ENCODE results near the gene RAB39B.

Gene RAB39B

DNA sequence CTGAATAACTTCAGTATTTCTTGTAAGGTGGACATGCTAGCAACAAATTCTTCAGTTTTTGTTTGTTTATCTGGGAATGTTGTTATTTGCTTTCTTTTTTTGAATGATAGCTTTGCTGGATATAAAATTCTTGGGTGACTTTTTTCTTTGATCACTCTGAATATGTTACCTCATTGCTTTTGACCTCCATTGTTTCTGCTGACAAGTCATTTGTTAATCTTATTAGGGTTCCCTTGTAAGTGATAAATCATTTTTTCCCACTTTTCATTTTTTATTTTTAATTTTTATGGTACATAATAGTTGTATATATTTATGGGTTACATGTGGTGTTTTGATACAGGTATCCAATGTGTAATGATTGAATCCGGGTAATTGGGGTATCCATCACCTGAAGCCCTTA is 6.7 kb upstream of the RAB39B start:
- no peak for TF ChIP-seq SIN3A (IDR thresholded peaks at IDR 0.05; ENCODE audit: borderline replicate concordance, insufficient read depth, low read length)
- TF ChIP-seq FOXP2 (optimal IDR thresholded peaks at IDR 0.05; ENCODE audit: borderline replicate concordance, extremely low read depth, extremely low read length, insufficient read depth), result no peak
- TF ChIP-seq, protein P1, sequence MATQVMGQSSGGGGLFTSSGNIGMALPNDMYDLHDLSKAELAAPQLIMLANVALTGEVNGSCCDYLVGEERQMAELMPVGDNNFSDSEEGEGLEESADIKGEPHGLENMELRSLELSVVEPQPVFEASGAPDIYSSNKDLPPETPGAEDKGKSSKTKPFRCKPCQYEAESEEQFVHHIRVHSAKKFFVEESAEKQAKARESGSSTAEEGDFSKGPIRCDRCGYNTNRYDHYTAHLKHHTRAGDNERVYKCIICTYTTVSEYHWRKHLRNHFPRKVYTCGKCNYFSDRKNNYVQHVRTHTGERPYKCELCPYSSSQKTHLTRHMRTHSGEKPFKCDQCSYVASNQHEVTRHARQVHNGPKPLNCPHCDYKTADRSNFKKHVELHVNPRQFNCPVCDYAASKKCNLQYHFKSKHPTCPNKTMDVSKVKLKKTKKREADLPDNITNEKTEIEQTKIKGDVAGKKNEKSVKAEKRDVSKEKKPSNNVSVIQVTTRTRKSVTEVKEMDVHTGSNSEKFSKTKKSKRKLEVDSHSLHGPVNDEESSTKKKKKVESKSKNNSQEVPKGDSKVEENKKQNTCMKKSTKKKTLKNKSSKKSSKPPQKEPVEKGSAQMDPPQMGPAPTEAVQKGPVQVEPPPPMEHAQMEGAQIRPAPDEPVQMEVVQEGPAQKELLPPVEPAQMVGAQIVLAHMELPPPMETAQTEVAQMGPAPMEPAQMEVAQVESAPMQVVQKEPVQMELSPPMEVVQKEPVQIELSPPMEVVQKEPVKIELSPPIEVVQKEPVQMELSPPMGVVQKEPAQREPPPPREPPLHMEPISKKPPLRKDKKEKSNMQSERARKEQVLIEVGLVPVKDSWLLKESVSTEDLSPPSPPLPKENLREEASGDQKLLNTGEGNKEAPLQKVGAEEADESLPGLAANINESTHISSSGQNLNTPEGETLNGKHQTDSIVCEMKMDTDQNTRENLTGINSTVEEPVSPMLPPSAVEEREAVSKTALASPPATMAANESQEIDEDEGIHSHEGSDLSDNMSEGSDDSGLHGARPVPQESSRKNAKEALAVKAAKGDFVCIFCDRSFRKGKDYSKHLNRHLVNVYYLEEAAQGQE (IDR thresholded peaks at IDR 0.05; ENCODE audit: insufficient read depth in 1 of 2, low read depth in 2 of 2, low read length in 2 of 2), result no peak
- no peak for TF ChIP-seq POLR2AphosphoS5 (IDR thresholded peaks at IDR 0.05; ENCODE audit: low read depth, low read length)
- no peak for TF ChIP-seq TAF1 (IDR thresholded peaks at IDR 0.05; ENCODE audit: borderline replicate concordance, insufficient read depth, low read length)

DNA sequence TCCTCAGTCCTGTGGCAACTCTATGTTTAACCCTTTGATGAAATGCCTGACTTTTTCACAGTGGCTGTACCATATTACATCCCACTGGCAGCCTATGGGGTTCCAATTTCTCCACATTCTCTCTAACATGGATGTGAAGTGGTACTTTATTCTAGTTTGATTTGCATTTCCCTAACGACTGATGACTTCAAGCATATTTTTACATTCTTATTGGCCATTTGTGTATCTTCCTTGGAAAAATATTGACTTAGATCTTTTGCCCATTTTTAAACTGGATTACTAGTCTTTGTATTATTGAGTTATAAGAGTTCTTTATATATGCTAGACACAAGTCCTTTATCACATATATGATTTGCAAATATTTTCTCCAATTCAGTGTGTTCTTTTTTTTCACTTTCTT is 2.1 kb upstream of the RAB39B start:
- TF ChIP-seq, protein P1 (IDR thresholded peaks at IDR 0.05; ENCODE audit: insufficient read depth in 1 of 2, low read depth in 2 of 2, low read length in 2 of 2), result no peak
- TF ChIP-seq POLR2AphosphoS5 (IDR thresholded peaks at IDR 0.05; ENCODE audit: low read depth, low read length) (no peak), SIN3A (IDR thresholded peaks at IDR 0.05; ENCODE audit: borderline replicate concordance, insufficient read depth, low read length) (no peak), TAF1 (IDR thresholded peaks at IDR 0.05; ENCODE audit: borderline replicate concordance, insufficient read depth, low read length) (no peak), FOXP2 (optimal IDR thresholded peaks at IDR 0.05; ENCODE audit: borderline replicate concordance, extremely low read depth, extremely low read length, insufficient read depth) (no peak)

DNA sequence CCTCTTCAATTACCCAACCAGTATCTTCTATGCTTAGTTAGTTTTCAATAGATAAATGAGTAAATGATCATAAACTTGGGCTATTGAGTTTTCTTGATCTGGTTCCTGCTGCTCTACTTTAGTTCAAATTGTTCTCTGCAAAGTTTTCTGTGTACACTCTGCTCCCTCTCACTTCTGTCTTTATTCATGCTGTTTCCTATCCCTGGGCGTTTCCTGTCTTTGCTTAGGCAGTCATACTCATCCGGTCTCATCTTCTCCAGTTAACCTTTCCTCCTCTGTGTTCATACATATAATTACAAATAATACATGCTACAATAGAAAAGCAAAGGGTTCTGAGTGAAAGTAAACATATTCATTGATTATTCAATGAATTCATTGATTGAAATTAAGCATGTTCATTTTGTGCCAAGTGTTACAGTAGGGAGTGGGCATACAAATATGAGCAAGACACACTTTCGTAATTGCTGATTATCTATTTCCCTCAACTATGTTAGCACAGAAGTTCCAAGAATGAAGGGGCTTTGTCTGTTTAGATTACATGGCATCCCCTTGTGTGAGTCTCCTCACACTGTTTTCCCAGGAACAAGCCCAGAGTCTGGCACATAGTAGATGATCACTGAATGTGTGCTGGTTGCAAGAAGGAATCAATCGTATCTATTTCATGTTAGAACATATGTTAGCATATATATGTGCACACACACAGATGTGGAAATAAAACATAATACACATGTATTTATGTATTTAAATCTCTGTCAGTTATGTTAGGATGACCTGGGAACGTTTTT is 1.1 kb downstream of the RAB39B start:
- TF ChIP-seq POLR2AphosphoS5 (IDR thresholded peaks at IDR 0.05; ENCODE audit: low read depth, low read length) (no peak), TAF1 (IDR thresholded peaks at IDR 0.05; ENCODE audit: borderline replicate concordance, insufficient read depth, low read length) (no peak), SIN3A (IDR thresholded peaks at IDR 0.05; ENCODE audit: borderline replicate concordance, insufficient read depth, low read length) (no peak), FOXP2 (optimal IDR thresholded peaks at IDR 0.05; ENCODE audit: borderline replicate concordance, extremely low read depth, extremely low read length, insufficient read depth) (no peak)
- TF ChIP-seq, protein P1 (IDR thresholded peaks at IDR 0.05; ENCODE audit: insufficient read depth in 1 of 2, low read depth in 2 of 2, low read length in 2 of 2), result no peak

DNA sequence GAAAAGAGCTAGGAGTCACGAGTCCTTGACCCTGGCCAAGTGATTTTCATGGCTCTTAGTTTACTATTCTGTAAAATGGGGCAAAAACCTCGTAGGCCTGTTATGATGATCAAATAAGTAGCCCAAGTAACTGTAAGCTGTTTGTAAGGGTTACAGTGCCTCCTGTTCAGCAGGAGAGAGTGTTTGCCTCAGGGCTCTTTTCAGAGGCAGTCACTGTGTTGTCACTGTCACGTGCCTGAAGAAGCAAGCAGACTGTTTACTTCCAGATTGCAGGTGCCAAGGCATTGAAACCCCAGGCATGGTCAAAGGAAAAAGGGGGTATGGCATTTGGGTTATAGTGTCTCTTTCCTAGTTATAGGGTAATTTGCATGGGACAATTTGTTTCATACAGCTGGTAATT is 4.5 kb downstream of the RAB39B start:
- TF ChIP-seq, protein P1 (IDR thresholded peaks at IDR 0.05; ENCODE audit: insufficient read depth in 1 of 2, low read depth in 2 of 2, low read length in 2 of 2), result no peak
- no peak for TF ChIP-seq SIN3A (IDR thresholded peaks at IDR 0.05; ENCODE audit: borderline replicate concordance, insufficient read depth, low read length)
- no peak for TF ChIP-seq FOXP2 (optimal IDR thresholded peaks at IDR 0.05; ENCODE audit: borderline replicate concordance, extremely low read depth, extremely low read length, insufficient read depth)
- TF ChIP-seq POLR2AphosphoS5 (IDR thresholded peaks at IDR 0.05; ENCODE audit: low read depth, low read length), result no peak
- no peak for TF ChIP-seq TAF1 (IDR thresholded peaks at IDR 0.05; ENCODE audit: borderline replicate concordance, insufficient read depth, low read length)

Data from PFSK-1 (cell line).